GM12864 (cell line): Measurements from ENCODE around the gene PROKR1.
"Not testable (repeated sequence)": the region's sequence is repeated elsewhere in the genome, so short reads cannot be mapped to it uniquely, and the experiment has no call there.

ENCODE experiments used
- DNase-seq: peaks from one replicate; pipeline ENCODE4 v3.0.0-alpha.2; 2011; ENCODE audit warnings: low read depth
- H3K4me3 ChIP-seq: 2 replicates; pipeline ENCODE4 v1.5.1; 2011; ENCODE audit warnings: mild to moderate bottlenecking, low read depth, low read length, control low read depth
- CTCF ChIP-seq: IDR thresholded peaks from 2 replicates; pipeline ENCODE4 v1.5.1; 2011; ENCODE audit warnings: low read depth, mild to moderate bottlenecking, moderate library complexity, low read length, control low read depth, inconsistent platforms; ENCODE audit errors: missing control alignments

Gene PROKR1

GRCh38 chr2:68671961-68672360 lies 28.6 kb downstream of the PROKR1 start:
- H3K4me3 ChIP-seq, result no peak overlapping the region
- no peak for DNase-seq
- TF ChIP-seq CTCF, result no peak

DNA sequence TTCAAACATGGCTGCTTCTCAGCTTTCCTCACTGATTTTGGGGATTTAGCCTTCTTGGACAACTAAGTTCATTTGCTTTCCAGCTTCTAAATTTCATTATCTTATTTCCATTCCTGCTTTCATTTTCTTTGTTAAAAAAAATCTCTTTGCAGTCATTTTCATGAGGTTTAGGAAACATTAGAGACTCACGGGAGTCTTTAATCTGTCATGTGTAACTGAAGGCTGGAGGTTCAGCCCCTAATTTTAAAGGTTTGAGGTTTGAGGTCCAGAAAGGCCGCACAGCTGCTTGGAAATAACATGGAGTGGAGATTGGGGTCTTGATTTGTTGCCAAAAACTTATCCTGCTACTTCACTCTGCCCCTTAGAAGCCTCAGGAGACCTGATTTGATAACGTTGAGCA lies 30.3 kb downstream of the PROKR1 start:
- H3K4me3 ChIP-seq, result no peak overlapping the region
- no peak for TF ChIP-seq CTCF
- no peak for DNase-seq

DNA sequence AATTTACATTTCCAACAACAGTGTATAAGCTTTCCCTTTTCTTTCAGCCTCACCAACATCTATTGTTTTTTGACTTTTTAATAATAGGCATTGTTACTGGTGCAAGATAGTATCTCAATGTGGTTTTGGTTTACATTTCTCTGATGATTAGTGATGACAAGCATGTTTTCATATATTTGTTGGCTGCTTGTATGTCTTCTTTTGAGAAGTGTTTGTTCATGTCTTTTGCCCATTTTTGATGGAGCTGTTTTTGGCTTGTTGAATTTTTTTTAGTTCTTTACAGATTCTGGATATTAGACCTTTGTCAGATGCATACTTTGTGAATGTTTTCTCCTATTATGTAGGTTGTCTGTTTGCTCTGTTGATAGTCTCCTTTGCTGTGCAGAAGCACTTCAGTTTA lies 32.1 kb downstream of the PROKR1 start:
- no peak overlapping the region for H3K4me3 ChIP-seq
- no peak for DNase-seq
- TF ChIP-seq CTCF, result no peak

- DNase-seq, result not testable (repeated sequence)
Measured at GRCh38 chr2:68677837-68678236, 34.5 kb downstream of the PROKR1 start.

DNA sequence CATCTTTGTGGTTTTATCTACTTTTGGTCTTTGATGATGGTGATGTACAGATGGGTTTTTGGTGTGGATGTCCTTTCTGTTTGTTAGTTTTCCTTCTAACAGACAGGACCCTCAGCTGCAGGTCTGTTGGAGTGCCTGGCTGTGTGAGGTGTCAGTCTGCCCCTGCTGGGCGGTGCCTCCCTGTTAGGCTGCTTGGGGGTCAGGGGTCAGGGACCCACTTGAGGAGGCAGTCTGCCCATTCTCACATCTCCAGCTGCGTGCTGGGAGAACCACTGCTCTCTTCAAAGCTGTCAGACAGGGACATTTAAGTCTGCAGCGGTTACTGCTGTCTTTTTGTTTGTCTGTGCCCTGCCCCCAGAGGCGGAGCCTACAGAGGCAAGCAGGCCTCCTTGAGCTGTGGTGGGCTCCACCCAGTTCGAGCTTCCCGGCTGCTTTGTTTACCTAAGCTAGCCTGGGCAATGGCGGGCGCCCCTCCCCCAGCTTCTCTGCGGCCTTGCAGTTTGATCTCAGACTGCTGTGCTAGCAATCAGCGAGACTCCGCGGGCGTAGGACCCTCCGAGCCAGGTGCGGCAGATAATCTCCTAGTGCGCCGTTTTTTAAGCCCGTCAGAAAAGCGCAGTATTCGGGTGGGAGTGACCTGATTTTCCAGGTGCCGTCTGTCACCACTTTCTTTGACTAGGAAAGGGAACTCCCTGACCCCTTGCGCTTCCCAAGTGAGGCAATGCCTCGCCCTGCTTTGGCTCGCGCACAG lies 36.0 kb downstream of the PROKR1 start:
- H3K4me3 ChIP-seq, DNase-seq: not testable (repeated sequence)

More at GRCh38 chr2:68677837-68678236, 34.5 kb downstream of the PROKR1 start:
- H3K4me3 ChIP-seq, result not testable (repeated sequence)

GRCh38 chr2:68679917-68680267 lies 36.5 kb downstream of the PROKR1 start:
- H3K4me3 ChIP-seq, result not testable (repeated sequence)

GRCh38 chr2:68684197-68684596 lies 40.8 kb downstream of the PROKR1 start:
- DNase-seq, result no peak
- no peak overlapping the region for H3K4me3 ChIP-seq
- no peak for TF ChIP-seq CTCF

More at GRCh38 chr2:68679917-68680267, 36.5 kb downstream of the PROKR1 start:
- not testable (repeated sequence) for DNase-seq

DNA sequence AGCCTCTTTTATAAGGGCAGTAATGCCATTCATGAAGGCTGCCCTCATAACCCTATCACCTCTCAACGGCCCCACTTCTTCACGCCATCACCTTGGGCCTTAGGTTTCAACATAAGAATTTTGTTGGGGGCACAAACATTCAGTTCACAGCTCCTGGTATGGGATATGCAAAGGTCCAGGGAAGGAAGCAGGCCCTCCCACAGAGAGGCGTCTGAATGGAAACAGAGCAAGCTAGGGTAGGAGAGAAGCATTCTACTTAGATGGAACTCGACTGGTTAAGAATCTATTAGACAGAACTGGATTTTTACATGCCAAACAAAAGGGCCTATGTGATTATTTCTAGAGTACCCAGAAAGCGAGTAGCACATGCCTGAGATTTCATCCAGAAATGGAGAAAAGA lies 42.8 kb downstream of the PROKR1 start:
- DNase-seq, result no peak
- no peak for TF ChIP-seq CTCF
- H3K4me3 ChIP-seq, result no peak overlapping the region
